Thyroid gland (tissue), 4 donors: ENCODE results near the gene SLC35G3.

ENCODE experiments used
- CTCF ChIP-seq, 6 experiments: fragments of 200-600 bp in 3 of 6; fragments of 450-650 bp in 3 of 6; sonication (generic) in 3 of 6; IDR thresholded peaks; one replicate each; pipeline ENCODE4 v1.5.1; 2016 to 2019; ENCODE audit warnings: antibody characterized with exemption in 6 of 6, mild to moderate bottlenecking in 2 of 6, inconsistent platforms in 1 of 6, moderate library complexity in 1 of 6
- POLR2A ChIP-seq, 2 donors: fragments of 450-650 bp; IDR thresholded peaks; one replicate each; pipeline ENCODE4 v1.6.1; 2017; ENCODE audit warnings: antibody characterized with exemption in 2 of 2, mild to moderate bottlenecking in 2 of 2, moderate library complexity in 1 of 2

- TF ChIP-seq CTCF (IDR thresholded peaks at IDR 0.05) (no peak), POLR2A (IDR thresholded peaks at IDR 0.05) (no peak)
These were observed 42.6 kb upstream of the SLC35G3 start for GRCh38 chr17:35236821-35237220.
